Measurements from ENCODE around the gene CD84. TPM values are rescaled to one million over a fixed set of nuclear protein-coding genes. Genes with fewer than 3 reads are reported as not detected.
"Not testable (repeated sequence)": the region's sequence is repeated elsewhere in the genome, so short reads cannot be mapped to it uniquely, and the experiment has no call there.

The CD84 gene
- total RNA-seq, 1 donor from 2014 or later, result not detected

- DNase-seq (ENCODE audit: low read depth in 2 of 2), result no peak
Observed at GRCh38 chr1:160575112-160575664, 4.1 kb downstream of the CD84 start.

DNA sequence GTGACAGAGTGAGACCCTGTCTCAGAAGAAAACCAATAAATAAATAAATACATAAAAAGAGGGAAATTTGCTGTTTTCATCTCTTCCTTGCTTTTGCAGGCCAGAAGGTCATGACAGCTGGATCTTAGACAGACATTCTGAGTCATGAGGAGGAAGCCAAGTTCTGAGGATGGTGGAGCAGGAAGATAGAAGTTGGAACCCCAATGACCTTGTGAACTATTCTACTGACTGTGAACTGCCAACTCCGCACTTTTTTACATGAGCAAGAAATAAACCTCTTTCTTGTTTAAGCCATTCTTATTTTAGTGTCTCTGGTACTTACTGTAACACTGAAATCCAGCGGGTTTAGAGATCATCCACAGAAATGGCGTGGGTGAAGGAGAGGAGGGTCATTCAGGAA, 8.5 kb downstream of the CD84 start:
- no peak for DNase-seq (ENCODE audit: low read depth in 2 of 2)

GRCh38 chr1:160569806-160570205, 9.5 kb downstream of the CD84 start:
- DNase-seq (ENCODE audit: low read depth in 2 of 2), result no peak

GRCh38 chr1:160567858-160568682, 11.2 kb downstream of the CD84 start:
- DNase-seq (ENCODE audit: low read depth in 2 of 2), result no peak

- no peak for DNase-seq (ENCODE audit: low read depth in 2 of 2)
Observed at GRCh38 chr1:160567341-160567740, 12.0 kb downstream of the CD84 start.

GRCh38 chr1:160565564-160565963, 13.7 kb downstream of the CD84 start:
- no peak for DNase-seq (ENCODE audit: low read depth in 2 of 2)

DNA sequence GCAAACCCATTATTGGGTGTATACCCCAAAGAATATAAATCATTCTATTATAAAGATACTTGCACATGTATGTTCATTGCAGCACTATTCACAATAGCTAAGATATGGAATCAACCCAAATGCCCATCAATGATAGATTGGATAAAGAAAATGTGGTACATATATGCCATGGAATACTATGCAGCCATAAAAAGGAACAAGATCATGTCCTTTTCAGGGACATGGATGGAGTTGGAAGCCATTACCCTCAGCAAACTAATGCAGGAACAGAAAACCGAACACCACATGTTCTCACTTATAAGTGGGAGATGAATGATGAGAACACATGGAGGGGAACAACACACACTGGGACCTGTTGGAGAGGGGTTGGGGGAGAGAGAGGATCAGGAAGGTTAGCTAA, 16.1 kb downstream of the CD84 start:
- DNase-seq (ENCODE audit: low read depth in 2 of 2), result not testable (repeated sequence)

DNA sequence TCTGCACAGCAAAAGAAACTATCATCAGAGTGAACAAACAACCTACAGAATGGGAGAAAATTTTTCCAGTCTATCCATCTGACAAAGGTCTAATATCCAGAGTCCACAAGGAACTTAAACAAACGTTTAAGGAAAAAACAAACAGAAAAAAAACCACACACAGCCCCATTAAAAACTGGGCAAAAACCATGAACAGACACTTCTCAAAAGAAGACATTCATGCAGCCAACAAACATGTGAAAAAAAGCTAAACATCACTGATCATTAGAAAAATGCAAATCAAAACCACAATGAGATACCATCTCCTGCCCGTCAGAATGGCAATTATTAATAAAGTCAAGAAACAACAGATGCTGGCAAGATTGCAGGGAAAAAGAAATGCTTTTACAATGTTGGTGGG, 16.6 kb downstream of the CD84 start:
- DNase-seq (ENCODE audit: low read depth in 2 of 2), result not testable (repeated sequence)

DNA sequence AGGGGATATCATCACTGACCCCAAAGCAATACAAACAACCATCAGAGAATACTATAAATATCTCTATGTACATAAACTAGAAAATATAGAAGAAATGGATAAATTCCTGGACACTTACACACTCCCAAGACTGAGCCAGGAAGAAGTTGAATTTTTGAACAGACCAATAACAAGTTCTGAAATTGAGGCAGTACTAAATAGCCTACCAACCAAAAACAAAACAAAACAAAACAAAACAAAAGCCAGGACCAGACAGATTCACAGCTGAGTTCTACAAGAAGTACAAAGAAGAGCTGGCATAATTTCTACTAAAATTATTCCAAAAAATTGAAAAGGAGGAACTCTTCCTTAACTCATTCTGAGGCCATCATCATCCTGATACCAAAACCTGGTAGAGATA, 18.5 kb downstream of the CD84 start:
- DNase-seq (ENCODE audit: low read depth in 2 of 2), result no peak

DNA sequence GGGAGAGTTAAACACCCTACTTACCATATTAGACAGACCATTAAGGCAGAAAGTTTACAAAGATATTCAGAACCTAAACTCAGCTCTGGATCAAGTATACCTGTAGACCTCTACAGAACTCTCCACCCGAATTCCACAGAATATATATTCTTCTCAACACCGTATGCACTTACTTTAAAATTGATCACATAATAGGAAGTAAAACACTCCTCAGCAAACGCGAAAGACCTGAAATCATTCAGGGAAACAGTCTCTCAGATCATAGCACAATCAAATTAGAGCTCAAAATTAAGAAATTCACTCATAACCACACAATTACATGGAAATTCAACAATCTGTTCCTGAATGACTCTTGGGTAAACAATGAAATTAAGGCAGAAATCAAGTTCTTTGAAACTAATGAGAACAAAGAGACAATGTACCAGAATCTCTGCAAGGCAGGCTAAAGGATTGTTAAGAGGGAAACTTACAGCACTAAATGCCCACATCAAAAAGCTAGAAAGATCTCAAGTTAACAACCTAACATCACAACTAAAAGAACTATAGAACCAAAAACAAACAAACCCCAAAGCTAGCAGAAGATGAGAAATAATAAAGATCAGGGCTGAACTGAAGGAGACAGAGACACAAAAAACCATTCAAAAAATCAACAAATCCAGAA, 19.1 kb downstream of the CD84 start:
- DNase-seq (ENCODE audit: low read depth in 2 of 2), result no peak

- DNase-seq (ENCODE audit: low read depth in 2 of 2), result not testable (repeated sequence)
Observed at GRCh38 chr1:160559437-160559836, 19.9 kb downstream of the CD84 start.

GRCh38 chr1:160558660-160559380, 20.5 kb downstream of the CD84 start:
- DNase-seq (ENCODE audit: low read depth in 2 of 2), result no peak

- DNase-seq (ENCODE audit: low read depth in 2 of 2), result no peak
Observed at GRCh38 chr1:160553778-160554177, 25.5 kb downstream of the CD84 start.

GRCh38 chr1:160552425-160552824, 26.9 kb downstream of the CD84 start:
- DNase-seq (ENCODE audit: low read depth in 2 of 2), result no peak

DNA sequence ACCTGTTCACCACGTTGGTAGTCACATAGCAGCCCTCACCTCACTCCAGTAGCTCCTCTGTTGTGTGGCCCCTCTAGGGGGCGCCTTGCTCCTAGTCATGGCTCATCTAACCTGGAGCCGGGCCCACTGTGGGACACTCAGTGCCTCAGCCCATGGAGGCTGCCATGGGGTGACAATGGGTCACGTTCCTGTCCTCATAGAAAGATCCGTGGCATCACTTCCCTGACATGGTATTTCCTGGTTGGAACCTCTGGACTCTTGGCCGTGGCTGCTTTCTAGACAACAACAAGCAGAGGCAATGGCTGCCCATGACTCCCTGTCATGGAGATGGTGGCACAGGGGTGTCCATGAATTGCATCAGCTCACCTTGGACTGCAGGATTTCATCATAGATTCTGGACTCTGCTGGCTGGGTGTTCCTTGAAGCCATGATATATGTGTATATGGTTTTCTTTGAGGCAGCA, 28.7 kb downstream of the CD84 start:
- DNase-seq (ENCODE audit: low read depth in 2 of 2), result no peak

- no peak for DNase-seq (ENCODE audit: low read depth in 2 of 2)
Observed at GRCh38 chr1:160549665-160550006, 29.7 kb downstream of the CD84 start.

DNA sequence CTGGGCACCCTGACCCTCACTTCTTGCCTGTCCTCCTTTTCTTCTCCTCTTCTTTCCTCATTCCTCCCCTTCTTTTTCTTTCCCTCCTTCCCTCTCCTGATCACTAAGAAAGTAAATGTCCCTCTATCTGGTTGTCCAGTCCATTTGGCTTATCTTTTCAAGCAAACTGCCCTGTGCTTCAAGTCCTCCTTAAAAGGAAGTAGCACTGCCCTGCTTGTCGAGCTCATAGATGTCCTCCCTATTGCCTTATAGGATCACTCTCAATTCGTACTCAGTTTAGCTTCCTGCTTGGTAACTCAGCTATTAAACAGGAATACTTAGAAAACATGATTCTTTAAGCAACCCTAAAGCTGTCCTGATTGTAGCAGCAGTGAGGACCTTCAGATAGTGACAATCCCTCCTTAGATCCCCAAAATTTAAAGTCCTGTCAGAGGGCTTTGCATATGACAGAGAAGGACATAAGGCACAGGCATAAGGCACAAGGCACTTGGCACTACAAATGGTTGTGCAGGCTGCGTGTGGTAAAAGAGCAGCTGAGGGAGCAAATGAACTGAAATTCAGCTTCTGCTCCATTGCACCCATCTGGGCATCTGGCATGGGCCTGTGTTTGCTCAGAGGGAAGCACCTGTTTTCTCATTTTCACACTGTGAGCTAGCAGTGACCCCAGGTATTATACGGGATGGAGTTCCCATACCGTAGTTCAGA, 30.2 kb downstream of the CD84 start:
- no peak for DNase-seq (ENCODE audit: low read depth in 2 of 2)

DNA sequence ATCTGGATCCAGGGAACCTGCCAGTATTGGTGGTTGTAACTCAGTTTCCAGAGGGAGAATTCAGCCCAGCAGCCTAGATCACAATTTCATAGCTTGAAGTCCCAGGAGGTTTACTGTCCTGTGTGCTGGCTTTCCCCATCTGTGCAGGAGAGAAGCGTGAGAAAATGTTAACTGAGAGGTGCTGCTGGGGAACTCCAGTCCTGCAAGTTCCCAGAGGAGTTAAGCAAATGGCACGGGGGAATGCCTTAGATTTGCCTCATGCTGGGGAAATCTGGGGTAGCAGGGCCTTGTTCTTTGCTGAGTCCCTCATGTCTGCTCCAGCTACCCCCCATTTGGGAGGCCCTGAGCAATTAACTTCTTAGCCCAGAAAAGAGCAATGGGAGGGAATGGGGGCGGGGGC, 31.1 kb downstream of the CD84 start:
- no peak for DNase-seq (ENCODE audit: low read depth in 2 of 2)

DNA sequence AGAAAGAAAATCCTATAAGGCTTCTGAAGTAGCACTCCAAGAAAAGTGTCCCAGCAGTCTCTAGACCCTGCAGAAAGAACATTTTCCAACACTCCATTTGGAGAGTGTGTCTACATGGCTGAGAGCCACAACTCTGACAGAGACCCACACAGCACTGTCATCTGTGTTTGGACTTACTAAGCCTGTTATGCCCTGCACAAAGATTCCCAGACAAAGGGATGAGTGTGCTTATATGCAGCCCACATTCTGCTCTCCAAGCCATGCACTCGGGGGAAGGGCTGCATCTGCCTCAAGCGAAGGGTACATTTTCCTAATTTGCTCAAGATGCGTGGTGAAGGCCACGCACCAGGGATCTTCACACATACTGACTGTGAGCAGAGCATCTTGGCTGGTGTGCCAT, 31.9 kb downstream of the CD84 start:
- no peak for DNase-seq (ENCODE audit: low read depth in 2 of 2)

DNA sequence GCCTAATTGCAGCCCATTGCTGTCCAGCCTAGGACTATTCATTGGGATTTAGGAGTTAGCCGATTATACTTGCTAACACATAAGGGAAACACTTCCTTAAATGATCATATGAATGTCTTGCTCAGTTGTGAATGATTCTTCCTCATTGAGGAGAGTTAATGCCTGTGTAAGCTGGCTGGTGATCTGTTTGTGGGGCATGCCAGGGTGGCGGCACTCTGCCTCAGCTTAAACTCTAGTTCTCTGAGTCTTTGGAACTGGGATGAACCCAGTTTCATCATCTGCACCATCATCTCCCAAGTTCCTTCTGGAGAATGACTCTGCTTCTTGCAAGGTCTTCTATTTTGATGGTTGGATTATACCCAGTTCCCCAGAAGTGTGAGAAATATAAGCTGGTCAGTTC, 32.4 kb downstream of the CD84 start:
- DNase-seq (ENCODE audit: low read depth in 2 of 2), result no peak

GRCh38 chr1:160544647-160545046, 34.6 kb downstream of the CD84 start:
- peak; percentile 23 to 24 for DNase-seq (ENCODE audit: low read depth in 2 of 2)
